ENCODE measurements around the gene RYR3. TPM values are rescaled to one million over a fixed set of nuclear protein-coding genes. Genes with fewer than 3 reads are reported as not detected.

The RYR3 gene
- total RNA-seq, 2 experiments from 2014 or later, result 0.06 to 0.32 TPM

GRCh38 chr15:33442449-33442848 is 131.7 kb downstream of the RYR3 start:
- H3K9me2 ChIP-seq (ENCODE audit: insufficient read depth, low read length), result no peaks in the 10 kb centered on the region
- no peak overlapping the region for H2AFZ ChIP-seq (ENCODE audit: low read length)
- BruUV-seq (replicated peaks), result no TSS peak
- ChIA-PET POLR2A (no interaction called here), CTCF (ENCODE audit: unreplicated experiment) (no interaction called here)
- no peaks in the 10 kb centered on the region for H3K79me2 ChIP-seq (ENCODE audit: insufficient read depth, low read depth, low read length)
- H3K4me1 ChIP-seq (ENCODE audit: insufficient read depth, low read length, poor library complexity, severe bottlenecking), result no peaks in the 10 kb centered on the region
- H3K4me3 ChIP-seq (ENCODE audit: low read depth, low read length, poor library complexity, severe bottlenecking), result no peak overlapping the region
- H3K4me2 ChIP-seq (ENCODE audit: low read length), result no peak overlapping the region
- TF ChIP-seq CTCF (conservative IDR thresholded peaks at IDR 0.05; ENCODE audit: low read length) (no peak), EZH2phosphoT487 (IDR thresholded peaks at IDR 0.05; ENCODE audit: borderline replicate concordance, low read depth, low read length) (no peak)
- H3K9me3 ChIP-seq (ENCODE audit: low read length), result no peaks in the 10 kb centered on the region
- no peak overlapping the region for H3K27ac ChIP-seq (ENCODE audit: low read depth, low read length, poor library complexity, severe bottlenecking)
- H4K20me1 ChIP-seq (ENCODE audit: insufficient read depth, low read length), result no peaks in the 10 kb centered on the region
- DNase-seq (ENCODE audit: low spot score), result no peak
- intact Hi-C loops (cut with micrococcal nuclease; ENCODE audit: unreplicated experiment), result no loop called here
- no peaks in the 10 kb centered on the region for H3K36me3 ChIP-seq (ENCODE audit: insufficient read depth, low read length)

- no TSS peak for BruUV-seq (replicated peaks)
- CTCF ChIA-PET (ENCODE audit: unreplicated experiment), result no interaction called here
- H3K4me3 ChIP-seq (ENCODE audit: low read depth, low read length, poor library complexity, severe bottlenecking), result no peak overlapping the region
Observed at GRCh38 chr15:33443708-33444107, 132.9 kb downstream of the RYR3 start.

More at GRCh38 chr15:33443708-33444107, 132.9 kb downstream of the RYR3 start:
- POLR2A ChIA-PET, result interaction anchor here (0.6 to 0.9 kb wide), 2 partner anchors 137 to 165 kb away, joined by 3 read pairs; no protein-coding TSS in a partner anchor
- intact Hi-C loops (cut with micrococcal nuclease; ENCODE audit: unreplicated experiment), result no loop called here
- H3K79me2 ChIP-seq (ENCODE audit: insufficient read depth, low read depth, low read length), result no peaks in the 10 kb centered on the region
- no peaks in the 10 kb centered on the region for H4K20me1 ChIP-seq (ENCODE audit: insufficient read depth, low read length)
- no peaks in the 10 kb centered on the region for H3K4me1 ChIP-seq (ENCODE audit: insufficient read depth, low read length, poor library complexity, severe bottlenecking)
- no peak for TF ChIP-seq EZH2phosphoT487 (IDR thresholded peaks at IDR 0.05; ENCODE audit: borderline replicate concordance, low read depth, low read length)
- no peak for TF ChIP-seq CTCF (conservative IDR thresholded peaks at IDR 0.05; ENCODE audit: low read length)
- no peaks in the 10 kb centered on the region for H3K36me3 ChIP-seq (ENCODE audit: insufficient read depth, low read length)
- no peaks in the 10 kb centered on the region for H3K9me2 ChIP-seq (ENCODE audit: insufficient read depth, low read length)
- no peaks in the 10 kb centered on the region for H3K9me3 ChIP-seq (ENCODE audit: low read length)
- no peak overlapping the region for H2AFZ ChIP-seq (ENCODE audit: low read length)
- no peak for DNase-seq (ENCODE audit: low spot score)
- no peak overlapping the region for H3K4me2 ChIP-seq (ENCODE audit: low read length)
- no peak overlapping the region for H3K27ac ChIP-seq (ENCODE audit: low read depth, low read length, poor library complexity, severe bottlenecking)

Data from OCI-LY7 (cell line).